HFFc6 (cell line): ENCODE measurements around the gene EMP3. TPM values are rescaled to one million over a fixed set of nuclear protein-coding genes. Genes with fewer than 3 reads are reported as not detected.
A peak's percentile ranks its signal among the peaks of the same experiment; 100 is the strongest.

Source experiments
- DNase-seq: peaks from one replicate; pipeline ENCODE4 v3.0.0-alpha.2; 2018
- H3K27ac Mint-ChIP-seq: 2 replicates; pipeline ENCODE4 v1.8.0; 2020; ENCODE audit warnings: mild to moderate bottlenecking, mixed read lengths
- H3K27me3 Mint-ChIP-seq: 2 replicates; pipeline ENCODE4 v1.8.0; 2021; ENCODE audit warnings: mild to moderate bottlenecking, moderate library complexity, mixed read lengths; ENCODE audit not compliant: insufficient read depth
- H3K36me3 Mint-ChIP-seq: 2 replicates; pipeline ENCODE4 v1.8.0; 2021; ENCODE audit warnings: low read depth, mixed read lengths
- H3K4me1 Mint-ChIP-seq: 2 replicates; pipeline ENCODE4 v1.8.0; 2020; ENCODE audit warnings: low read depth, mixed read lengths
- H3K4me3 Mint-ChIP-seq: 2 replicates; pipeline ENCODE4 v1.8.0; 2020; ENCODE audit warnings: mild to moderate bottlenecking, moderate library complexity, mixed read lengths
- H3K9me3 Mint-ChIP-seq: 2 replicates; pipeline ENCODE4 v1.8.0; 2020; ENCODE audit warnings: mild to moderate bottlenecking, mixed read lengths
- total RNA-seq, 6 experiments: library from RNA; stranded (reverse); fragmentation: NEBNext Ultra II Directional; extraction: Animal tissue kit (Norgen Biotek cat#: 25700); gene quantifications; 2 replicates in 1 of 6; 3 replicates in 5 of 6; pipeline ENCODE4 v1.2.3, GENCODE V29; 2021
- TF ChIP-seq, protein P1 (sequence below): fragments of 200-600 bp; sonication (generic); IDR thresholded peaks from 2 replicates; pipeline ENCODE4 v1.5.0; 2021; ENCODE audit warnings: antibody characterized with exemption, mild to moderate bottlenecking

The EMP3 gene
- total RNA-seq, 6 experiments from 2014 or later, result 471 to 574 (median 525) TPM

GRCh38 chr19:48318286-48318987 lies 6.9 kb upstream of the EMP3 start:
- no peak overlapping the region for H3K27ac Mint-ChIP-seq
- TF ChIP-seq, protein P1, sequence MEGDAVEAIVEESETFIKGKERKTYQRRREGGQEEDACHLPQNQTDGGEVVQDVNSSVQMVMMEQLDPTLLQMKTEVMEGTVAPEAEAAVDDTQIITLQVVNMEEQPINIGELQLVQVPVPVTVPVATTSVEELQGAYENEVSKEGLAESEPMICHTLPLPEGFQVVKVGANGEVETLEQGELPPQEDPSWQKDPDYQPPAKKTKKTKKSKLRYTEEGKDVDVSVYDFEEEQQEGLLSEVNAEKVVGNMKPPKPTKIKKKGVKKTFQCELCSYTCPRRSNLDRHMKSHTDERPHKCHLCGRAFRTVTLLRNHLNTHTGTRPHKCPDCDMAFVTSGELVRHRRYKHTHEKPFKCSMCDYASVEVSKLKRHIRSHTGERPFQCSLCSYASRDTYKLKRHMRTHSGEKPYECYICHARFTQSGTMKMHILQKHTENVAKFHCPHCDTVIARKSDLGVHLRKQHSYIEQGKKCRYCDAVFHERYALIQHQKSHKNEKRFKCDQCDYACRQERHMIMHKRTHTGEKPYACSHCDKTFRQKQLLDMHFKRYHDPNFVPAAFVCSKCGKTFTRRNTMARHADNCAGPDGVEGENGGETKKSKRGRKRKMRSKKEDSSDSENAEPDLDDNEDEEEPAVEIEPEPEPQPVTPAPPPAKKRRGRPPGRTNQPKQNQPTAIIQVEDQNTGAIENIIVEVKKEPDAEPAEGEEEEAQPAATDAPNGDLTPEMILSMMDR, result no peak
- no peak overlapping the region for H3K4me3 Mint-ChIP-seq
- no peaks in the 10 kb centered on the region for H3K36me3 Mint-ChIP-seq
- H3K4me1 Mint-ChIP-seq, result peaks cover 47% of the 10 kb centered on the region
- H3K9me3 Mint-ChIP-seq, result no peaks in the 10 kb centered on the region
- no peaks in the 10 kb centered on the region for H3K27me3 Mint-ChIP-seq
- no peak for DNase-seq

- Mint-ChIP-seq H3K27ac (peak overlapping the region; percentile 99), H3K9me3 (no peaks in the 10 kb centered on the region), H3K27me3 (no peaks in the 10 kb centered on the region), H3K36me3 (no peaks in the 10 kb centered on the region), H3K4me1 (peaks cover 61% of the 10 kb centered on the region), H3K4me3 (no peak overlapping the region)
- TF ChIP-seq, protein P1, result peak; percentile 93
- peak; percentile 71 for DNase-seq
These were observed 5.5 kb upstream of the EMP3 start for GRCh38 chr19:48319647-48320541.

DNA sequence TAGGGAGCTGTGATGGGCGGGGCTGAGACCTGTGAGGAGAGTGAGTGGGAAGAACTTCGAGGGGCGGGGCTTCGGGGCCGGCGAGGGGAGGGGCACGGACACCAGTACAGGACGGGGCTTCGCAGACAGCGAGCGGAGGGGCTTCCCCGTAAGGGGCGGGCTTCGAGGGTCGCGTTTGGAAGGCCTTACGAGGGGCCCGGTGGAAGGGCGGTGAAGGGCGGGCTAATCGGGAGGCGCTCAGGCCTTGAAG lies 4.1 kb upstream of the EMP3 start:
- Mint-ChIP-seq H3K36me3 (no peaks in the 10 kb centered on the region; the same call in 1 of the 2 replicates), H3K4me3 (peak overlapping the region; percentile 92), H3K9me3 (no peaks in the 10 kb centered on the region), H3K27ac (peak overlapping the region; percentile 99), H3K4me1 (peaks cover 64% of the 10 kb centered on the region), H3K27me3 (no peaks in the 10 kb centered on the region; the same call in 1 of the 2 replicates)
- DNase-seq, result peak; percentile 78
- TF ChIP-seq, protein P1, result no peak

DNA sequence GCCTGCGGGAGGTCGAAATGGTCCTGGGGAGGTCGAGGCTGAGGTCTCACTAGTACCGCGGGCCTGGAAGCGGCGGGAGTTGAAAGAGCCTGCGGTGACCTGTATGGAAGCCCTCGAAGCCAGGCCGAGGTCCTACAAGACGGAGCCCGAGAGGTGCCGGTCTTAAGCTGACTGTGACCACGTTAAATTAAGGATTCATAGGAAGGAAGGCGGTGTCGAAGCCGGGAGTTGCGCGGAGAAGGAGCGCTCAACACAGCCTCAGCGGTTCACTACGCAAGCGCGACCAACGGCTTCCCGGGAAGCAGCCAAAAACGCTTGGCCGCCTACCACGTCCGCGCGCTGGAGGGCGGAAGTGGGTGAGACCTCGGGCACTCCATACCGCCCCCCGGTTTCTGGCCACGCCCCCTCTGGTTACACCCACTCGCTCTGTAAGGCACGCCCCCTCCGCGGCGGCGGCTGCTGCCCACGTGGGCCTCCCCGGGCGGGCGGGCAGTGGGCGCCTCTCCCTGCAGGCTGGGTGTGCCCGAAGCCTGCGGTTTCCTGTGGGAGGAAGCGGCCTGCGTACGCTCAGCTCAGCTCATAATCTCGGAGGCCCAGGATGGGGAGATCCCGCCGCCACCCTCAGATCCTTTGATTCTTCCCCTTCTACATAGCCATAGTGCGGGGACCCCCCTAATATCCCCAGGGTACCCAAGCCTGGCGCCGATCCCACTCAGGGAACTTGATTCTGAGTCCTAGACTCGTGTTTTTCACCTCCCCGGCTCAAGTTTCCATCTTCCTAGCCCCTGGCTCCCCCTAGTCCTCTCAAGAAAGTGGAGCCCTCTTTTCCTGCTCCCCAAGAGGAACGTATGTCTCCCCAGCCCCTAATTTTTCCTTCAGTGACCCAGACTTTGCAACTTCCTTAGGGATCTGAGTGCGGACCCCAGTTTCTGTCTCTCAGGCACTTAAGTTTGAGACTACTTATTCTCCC lies 3.4 kb upstream of the EMP3 start:
- peaks cover 70% of the 10 kb centered on the region for H3K4me1 Mint-ChIP-seq
- H3K27me3 Mint-ChIP-seq, result no peaks in the 10 kb centered on the region; the same call in 1 of the 2 replicates
- H3K9me3 Mint-ChIP-seq, result no peaks in the 10 kb centered on the region
- peaks cover 5% of the 10 kb centered on the region; the same call in 1 of the 2 replicates for H3K36me3 Mint-ChIP-seq
- TF ChIP-seq, protein P1, result peak; percentile 55
- peak overlapping the region; percentile 92 for H3K4me3 Mint-ChIP-seq
- H3K27ac Mint-ChIP-seq, result peak overlapping the region; percentile 99
- DNase-seq, result peak; percentile 98

DNA sequence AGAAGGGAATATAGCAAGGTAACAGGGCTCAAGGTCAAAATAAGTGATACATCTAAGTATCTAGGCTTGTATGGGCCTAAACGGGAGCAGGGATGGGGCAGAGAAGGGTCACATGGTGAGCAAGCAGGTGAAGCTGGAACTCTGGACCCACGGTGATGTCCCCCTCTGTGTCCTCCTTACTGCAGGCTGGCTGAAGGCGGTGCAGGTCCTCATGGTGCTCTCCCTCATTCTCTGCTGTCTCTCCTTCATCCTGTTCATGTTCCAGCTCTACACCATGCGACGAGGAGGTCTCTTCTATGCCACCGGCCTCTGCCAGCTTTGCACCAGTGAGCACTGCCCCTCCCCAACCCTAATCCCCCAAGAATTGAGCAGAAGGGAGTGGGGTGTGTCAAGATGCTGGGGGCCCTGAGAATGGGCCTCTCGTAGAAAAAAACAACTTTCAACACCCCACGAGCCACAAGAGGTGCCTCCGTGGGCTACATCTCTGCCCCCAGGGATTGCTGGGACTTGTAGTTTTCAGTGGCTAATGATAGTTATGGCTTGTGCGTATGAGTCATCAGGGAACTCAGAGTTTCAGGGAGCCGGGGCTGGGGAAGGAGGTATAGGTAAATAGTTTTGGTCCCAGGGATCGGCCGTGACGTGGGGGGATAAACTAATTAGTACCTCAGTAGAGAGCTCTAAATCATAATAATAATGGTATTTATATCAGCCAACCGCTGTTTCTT lies 4.0 kb downstream of the EMP3 start:
- Mint-ChIP-seq H3K4me1 (peaks cover 62% of the 10 kb centered on the region), H3K27me3 (peaks cover 2% of the 10 kb centered on the region; the same call in 1 of the 2 replicates), H3K36me3 (peaks cover 41% of the 10 kb centered on the region), H3K27ac (peak overlapping the region; percentile 63), H3K9me3 (no peaks in the 10 kb centered on the region), H3K4me3 (peak overlapping the region; percentile 75)
- peak; percentile 50 for DNase-seq
- TF ChIP-seq, protein P1, result no peak
